HuH-7 (cell line): ENCODE measurements around the gene RADIL.

Source experiments
- DNase-seq: peaks from one replicate; pipeline ENCODE4 v3.0.0; 2011; ENCODE audit warnings: low spot score

RADIL gene

DNA sequence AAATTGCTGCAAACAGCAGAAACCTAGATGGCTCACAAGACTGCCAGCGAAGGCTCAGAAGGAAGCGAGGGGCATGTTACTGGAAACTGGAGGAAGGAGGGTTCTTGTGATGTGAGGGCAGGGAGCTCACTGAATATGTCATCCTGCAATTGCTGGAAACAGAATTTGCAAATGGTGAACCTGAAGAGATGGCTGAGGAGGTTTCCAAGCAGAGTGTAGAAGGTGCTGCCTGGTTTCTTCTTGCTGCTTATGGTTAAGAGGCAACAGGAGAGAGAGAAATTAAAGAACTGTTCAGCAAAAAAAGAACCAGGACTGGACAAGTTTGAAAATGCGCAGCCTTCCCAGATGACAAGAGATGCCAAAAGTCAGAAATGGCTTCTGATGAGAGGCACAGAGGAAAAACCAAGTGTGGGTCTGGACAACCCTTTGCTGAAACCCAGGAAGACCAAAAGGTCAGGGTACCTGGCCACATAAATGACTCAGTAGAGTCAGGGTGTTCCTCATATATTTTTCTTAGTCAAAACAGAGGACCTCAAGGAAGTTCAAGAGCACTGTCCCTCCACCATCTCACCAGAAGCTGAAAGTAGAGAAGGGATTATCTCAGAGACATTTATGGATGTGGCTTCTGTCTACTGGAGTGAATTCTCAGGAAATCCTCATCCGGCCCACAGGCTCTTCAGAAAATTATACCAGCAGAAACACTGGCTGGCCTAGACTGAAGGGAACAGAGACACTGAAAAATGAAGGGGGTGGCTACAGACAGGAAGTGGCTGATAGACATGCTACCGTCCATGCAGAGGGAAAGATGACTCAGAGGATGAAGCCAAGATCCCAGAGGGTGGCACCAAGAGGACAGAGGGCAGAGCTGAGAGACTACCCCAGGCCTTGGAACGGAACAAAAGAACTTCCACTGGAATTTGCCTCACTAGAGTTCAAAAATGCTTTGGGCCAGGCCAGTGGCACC, 31.8 kb downstream of the RADIL start:
- no peak for DNase-seq

DNA sequence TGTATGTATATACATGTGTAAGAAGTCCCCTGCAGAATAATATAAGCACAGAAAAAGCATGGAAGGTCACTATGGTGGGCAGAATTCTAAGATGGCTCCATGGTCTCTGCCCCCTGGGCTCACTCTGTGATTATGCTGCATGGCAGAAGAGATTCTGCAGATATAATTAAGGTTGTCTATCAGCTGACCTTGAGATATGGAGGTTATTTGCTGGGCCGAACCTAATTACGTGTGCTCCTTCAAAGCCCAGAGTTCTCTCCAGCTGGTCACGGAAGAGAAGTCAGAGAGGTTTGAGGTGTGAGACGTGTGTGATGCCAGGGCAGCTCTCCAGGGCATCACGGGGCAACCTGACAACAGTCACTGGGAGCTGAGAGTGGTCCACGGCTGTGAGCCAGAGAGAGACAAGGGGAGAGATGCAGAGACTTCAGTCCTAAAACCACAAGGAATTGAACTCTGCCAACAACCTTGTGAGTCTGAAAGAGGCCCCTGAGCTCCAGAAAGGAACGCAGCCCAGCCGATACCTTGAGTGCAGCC, 33.2 kb downstream of the RADIL start:
- no peak for DNase-seq

DNA sequence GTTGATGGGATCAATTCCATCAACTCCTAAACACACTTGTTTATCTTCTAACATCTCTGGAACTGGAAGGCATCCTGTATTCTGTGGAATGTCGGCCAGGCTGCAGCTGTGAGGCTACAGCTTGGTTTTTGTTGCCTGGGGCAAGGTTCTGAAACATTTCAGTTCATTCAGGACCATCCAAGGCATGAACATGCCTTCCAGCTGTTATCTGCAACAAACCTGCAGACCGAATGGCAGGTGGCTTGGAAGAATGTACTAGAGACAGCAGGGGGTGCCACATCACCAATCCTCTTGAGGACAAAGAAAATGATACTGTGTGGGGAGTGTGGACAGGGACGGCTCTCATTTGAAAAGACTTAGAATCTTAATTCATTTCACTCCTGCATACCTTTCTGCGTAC, 34.1 kb downstream of the RADIL start:
- DNase-seq = peak; percentile 47

DNA sequence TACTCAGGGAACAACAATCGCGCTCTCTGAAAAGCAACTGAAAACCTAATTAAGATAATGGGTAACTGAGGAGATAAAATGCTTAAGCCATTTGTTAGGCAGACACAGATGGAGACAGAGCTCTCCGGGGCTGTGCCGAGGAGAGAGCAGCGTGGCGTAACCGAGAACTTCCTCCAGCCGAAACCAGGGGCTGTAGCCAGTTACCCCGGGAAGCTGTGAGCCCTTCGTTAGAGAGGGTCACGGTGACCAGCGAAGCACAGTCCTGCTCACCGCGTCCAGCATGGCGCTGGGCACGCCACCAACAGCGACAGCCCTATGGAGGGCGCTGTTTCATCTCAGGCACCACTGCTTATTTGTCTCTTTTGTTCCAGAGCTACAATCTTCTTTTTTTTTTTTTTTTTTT, 37.8 kb downstream of the RADIL start:
- no peak for DNase-seq

DNA sequence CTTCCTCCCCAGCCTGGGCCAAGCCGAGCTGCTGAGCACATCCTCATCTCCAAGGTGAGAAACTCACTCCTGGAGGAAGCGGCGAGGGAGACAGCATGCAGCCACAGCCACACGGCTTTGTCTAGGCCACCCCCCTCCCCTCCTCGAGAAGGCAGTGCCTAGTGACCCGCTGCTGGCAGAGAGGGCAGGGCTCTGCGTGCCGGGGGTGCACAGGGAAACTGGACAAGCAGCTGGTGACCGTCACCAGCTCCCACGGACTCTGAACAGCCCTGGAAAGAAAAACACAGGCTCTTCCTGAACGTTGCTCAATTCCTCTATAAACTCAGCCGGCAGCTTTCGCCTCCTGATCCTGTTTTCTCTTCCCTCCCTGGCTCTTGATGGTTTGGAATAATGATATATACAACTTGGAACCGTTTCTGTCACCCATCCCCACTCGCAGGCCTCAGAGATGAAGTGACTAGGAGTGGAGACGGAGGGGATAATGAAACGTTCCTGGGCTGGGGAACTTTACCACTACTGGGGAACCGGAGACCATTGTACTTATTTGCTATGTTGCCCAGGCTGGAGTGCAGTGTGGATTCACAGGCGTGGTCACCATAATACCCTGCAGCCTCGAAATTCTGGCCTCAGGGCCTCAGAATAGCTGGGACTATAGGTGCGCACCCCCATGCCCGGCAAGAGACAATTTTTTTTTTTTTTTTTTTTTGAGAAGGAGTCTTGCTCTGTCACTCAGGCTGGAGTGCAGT, 41.0 kb downstream of the RADIL start:
- peak; percentile 52 for DNase-seq

DNA sequence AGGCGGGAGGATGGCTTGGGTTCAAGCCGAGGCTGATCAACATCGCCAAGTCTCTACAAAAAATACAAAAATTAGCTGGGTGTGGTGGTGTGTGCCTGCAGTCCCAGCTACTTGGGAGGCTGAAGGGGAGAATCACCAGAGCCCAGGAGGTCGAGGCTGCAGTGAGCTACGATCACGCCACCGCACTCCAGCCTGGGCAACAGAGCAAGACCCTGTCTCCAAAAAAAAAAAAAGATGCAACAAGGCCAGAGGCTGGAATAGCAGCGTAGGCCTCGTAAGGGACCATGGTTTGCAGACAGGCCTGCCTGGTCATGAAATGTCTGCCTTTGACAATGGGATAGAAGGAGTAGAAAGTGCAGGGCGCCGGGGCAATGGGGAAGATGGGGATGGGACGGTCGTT, 41.7 kb downstream of the RADIL start:
- no peak for DNase-seq

DNA sequence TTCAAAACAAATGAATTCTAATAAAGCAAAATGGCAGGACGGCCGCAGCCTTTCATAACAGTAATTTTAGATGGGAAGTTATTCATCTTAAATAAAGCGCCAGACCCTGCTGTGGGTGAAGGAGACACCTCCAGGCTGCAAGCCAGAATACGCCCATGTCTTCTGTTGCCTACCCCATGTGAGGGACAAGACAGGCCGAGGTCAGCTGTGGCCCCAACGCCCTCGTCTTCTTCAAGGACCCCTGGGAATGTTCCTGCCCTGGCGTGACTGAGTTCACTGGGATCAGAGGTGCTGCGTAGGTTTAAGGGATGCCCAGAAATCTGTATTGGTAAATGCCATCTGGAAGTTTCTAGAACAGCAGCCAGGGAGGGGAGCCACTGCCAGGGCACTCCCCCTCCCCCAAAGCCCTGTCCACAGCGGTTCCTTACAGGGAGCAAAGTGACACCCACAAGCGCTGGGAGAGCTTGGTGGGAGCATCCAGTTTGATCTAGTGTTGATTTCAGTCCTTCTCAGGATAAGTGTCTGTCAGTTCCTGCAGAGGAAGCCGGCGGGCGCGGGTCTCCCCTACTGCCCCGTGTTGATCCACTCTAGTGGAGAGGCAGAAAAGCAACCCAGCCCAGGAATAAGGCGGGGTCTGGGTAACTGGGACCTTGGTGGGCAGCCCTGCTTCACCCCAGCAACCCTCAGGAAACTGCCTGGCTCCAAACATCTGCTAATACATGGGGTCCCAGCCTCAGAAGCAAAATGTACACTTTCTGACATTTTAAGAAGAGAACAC, 42.3 kb downstream of the RADIL start:
- DNase-seq = no peak

DNA sequence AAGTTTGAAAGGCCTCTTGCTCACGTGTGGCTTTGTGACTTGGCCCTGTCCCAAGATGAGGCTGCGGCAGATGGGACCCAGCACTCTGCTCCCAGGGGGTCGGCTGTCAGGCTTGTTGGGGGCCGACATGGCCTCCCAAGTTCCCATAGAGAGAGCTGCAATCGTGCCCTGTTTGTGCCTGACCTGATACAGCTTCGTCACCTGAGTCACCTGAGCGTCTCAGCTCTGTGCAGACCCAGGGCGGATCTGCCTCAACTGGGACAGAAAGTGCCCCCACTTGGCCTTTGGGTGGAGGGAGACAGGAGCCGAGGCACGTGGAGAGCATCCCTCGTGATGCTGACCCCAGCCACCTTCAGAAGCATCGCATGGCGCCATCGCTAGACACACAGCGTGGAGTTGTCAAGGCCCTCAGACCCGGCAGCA, 43.4 kb downstream of the RADIL start:
- DNase-seq = no peak

DNA sequence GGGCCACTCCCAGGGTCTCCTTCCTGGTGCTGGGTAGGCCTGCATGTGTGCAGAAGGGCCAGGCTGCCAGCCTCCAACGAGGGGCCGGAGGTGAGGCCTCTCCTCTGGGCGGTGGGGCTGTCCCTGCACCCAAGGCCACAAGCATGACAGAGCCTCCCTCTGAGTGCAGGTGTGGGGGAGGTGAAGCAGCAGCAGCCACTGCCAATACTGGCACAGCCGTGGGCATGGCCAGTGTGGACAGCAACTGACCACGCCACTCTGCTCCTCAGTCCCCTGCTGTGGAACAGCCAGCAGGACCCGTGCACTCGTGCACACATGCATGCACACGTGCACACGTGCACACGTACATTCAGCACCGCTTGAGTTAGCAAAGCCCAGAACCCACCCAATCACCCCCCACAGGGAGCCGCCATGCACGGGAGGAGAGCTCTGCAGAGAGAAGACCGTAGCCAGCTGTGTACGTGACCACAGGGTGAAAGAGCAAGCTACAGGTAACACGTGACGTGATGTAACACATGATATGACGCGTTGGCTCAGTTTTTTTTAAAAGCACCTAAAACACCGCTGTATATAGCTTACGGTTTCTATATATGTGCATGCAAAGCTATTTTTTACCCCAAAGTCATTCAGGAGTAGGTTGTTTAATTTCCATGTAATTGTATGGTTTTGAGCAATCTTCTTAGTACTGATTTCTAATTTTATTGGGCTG, 44.7 kb downstream of the RADIL start:
- no peak for DNase-seq

DNA sequence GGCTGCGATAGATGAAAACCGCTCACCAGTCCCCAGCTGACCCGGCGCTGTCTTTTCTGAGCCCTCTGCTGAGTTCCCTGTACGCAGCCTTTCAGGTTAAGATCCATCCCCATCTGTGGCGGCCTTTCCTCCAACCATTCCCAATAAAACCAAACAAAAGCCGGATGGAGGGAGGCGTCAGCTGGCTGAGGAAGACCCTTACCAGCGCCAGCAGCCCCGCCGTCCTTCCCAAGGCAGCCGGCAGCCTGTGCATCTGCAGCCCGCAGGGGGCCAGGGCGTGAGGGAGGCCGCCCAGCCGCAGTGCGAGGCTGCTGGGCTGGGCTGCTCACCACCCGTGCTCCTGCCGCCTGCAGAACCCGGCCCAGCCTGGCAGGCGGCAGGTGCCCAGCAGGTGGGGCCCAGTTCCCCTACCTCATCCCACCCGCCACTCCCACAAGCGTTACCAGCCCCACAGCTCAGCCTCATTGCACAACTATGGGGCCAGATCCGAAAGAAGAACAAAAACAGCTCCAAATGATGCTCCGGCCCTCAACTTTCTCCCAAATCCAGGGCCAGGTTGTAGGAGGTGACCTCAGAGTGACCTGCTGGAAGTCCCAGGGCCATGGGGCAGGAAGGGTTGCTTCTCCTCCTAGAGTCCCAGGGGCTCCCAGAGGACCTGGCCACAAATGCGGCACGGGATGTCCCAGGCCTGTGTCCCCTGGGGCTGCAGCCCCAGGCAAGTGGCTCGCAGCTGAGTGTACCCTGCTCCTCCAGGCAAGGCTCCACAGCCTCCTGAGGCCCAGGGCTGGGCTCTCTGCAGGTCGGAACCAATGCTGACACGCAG, 45.5 kb downstream of the RADIL start:
- DNase-seq = no peak

DNA sequence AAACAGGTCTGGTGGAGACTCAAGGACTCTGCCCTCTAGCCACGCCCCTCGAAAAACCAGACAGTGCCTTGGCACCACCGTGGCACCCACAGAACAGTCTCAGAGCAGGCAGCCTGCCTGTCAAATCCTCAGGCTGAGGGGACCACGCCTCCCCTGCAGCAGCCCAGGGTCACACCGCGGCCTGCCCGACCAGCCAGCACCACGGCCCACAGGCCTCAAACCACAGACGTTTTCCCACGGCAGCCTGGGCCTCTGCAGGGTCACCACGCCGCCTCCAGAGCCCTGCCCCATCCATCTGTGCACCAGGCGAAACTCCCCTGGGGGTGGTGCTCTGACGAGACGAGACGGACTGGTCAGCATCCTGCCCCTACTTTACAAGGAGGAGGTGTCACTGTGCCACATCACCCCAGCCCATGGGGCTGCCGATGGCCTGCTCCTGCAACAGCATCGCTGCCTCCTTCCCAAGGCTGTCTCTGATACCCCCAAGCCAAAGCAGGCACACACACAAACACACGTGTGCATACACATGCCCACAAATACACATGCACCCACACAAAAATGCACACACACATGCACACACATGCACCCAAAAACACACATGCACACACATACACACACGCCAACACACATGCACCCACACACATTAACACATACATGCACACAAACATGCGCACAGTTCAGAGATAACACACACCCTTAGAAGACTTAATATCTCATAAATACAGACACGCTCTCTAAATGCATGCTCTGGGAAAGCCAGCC, 46.3 kb downstream of the RADIL start:
- no peak for DNase-seq

DNA sequence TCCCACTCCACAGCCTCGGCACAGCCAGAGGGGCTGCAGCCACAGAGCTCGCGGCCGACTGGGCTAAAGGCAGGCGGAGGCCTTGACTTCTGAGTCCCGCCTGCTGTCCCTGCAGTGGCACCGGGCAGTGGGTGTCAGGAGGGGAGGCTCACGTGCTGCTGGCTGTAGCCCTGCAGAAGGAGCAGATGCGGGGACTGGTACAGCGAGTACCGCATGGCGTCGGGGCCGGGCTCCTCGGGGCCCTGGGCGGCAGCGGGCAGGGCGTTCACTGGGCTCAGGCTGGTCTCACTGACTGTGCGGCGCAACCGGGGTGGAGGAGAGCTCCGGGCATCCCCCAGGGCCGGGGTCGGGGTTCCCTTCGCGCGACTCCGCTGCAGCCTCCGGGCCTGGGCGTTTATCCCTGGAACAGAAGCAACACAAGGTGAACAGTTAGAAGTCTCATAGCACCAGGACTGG, 47.3 kb downstream of the RADIL start:
- no peak for DNase-seq

DNA sequence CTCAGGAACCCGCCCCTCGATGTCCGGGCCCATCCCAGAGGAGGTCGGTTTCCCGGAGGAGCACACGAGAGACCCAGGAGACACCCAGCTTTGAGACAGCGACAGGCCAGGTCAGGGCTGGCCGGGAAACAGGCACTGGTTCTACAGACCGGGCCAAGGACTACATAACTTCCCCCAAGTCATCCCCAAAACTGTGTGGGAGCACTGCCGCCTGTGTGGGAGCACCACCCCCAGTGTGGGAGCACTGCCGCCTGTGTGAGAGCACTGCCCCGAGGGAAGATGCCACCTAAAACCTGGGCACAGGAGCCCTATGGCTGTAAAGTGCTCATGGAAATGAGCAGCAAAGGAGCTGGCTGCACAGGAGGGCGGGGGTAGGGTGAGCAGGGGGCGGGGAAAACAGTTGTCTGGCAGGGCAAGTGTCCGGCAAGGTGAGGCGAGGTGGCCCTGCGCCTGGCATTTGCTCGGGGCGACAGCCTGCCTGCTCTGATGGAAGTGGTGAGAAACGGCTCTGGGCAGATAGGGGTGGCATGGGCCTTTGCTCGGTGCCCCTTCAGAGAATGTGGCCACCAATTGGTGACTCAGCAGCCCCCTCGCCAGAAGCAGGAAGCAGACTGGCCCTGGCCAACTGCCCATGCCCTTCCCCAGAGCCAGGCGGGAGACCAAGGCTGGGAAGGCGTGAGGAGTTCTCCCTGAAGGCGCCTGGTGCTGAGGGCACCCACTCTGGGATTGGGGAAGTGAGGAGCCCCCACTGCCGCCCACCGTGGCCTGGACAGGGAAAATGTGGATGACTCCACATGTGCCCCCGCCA, 47.9 kb downstream of the RADIL start:
- DNase-seq = no peak

DNA sequence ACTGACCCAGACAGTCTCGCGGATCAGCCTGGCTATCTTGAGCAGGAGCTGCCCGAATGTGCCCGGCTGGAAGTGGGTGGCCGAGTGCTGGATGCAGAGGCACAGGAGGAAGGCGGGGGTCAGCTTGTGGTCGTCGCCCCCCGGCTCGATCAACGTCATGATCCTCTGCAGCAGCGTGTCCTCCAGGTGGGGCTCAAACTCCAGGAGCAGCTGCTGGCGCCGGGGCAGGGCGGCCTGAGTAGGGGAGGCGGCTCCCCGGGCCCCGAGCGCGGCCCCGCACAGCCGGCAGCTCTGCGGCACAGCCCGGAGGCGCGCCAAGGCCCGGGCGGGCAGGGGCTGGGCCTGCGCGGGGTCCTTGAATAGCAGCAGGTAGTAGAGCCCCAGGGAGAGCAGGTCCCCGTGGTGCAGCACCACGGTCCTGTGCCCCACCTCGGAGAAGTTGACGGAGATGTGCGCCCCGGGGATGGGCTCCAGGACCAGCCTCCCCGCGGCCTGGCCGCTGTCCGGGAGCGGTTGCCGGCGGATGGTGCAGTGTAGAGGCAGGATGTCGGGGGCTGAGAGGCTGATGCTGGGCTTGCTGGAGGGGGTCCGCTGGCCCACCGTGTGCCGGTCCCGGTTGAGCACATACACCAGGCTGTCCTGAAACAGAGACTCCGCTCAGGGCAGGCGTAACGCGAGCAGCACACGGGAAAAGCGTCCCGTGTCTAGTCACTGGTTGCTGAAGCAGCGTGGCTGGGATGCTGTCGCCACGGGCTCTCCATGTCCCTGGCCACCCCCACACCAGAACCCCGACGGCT, 48.7 kb downstream of the RADIL start:
- DNase-seq = no peak

DNA sequence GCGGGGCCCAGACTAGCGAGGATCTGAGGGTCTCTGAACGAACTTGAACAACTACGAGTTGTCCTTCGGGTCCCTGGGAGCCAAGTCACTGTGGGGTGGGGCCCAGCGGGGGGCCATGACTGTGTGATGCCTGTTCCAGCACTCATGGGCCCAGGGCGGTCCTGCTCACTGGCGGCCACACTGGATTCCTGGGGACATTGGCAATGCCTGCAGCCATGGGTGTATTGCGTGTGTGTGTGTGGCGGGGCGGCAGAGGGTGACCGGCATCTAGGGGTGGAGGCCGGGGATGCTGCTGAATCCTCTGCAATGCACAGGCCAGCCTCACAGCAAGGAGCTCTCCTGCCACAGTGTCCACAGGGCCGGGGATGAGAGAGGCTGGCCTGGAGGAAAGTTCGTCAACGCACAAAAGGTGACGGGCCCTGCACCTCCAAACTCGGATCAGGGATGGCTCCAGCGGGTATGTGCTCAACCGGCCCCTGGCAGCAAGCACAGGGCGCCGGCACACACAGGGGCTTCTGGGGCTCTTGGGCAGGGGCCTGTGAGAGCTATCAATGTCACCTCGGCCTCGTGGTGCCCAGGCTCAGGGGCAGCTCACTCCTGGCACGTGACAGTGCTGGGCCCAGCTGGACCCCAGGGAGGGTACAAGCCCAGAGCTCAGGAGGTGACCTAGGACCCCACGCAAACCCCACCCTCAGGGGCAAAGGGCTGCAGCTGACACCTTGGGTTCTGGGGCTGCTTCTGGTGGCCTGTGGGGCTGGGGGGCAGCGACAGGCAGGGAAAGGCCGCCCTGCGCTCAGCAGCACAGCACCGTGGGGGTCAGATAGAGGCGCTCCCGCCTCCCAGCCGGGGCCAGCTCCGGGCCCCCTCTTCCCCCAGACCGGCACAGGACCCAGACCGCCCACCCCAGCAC, 49.6 kb downstream of the RADIL start:
- DNase-seq = no peak

DNA sequence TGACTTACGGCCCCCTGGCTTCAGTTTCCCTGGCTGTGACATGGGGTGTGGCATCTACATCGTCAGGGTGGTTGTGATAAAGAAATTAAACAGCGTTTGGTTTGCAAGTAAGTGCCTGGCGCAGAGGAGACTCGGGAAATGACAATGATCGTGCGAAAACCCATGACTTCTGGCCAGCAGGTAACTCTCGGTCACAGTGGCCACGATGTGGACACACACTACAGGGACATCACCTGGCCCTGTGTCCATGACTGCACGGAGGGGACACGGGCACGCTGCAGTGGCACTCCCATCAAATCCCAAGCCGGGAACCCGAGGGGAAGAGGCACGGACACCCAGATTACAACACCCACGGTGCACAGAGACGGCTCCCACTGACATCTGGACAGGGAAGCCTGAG, 50.3 kb downstream of the RADIL start:
- no peak for DNase-seq

DNA sequence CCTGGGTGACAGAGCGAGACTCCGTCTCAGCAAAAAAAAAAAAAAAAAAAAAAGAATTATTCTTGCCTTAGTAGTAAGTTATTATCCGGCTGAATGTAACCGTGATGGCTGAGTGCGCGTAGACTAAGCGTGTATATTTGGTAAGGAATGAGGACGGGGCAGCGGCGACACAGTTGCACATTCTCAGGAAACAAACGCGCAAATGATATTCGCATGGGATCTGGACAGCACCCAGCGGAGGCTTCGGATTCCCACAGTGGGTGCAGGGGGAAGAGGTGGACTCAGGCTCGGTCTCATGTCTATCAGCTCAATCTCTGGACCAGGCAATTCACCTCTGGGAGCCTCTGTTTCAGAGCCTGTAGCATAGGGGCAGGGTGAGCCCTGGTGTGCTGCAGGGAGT, 50.8 kb downstream of the RADIL start:
- no peak for DNase-seq
